NK-92 (cell line): Measurements from ENCODE around the gene MFGE8.

Experiments
- DNase-seq: peaks from one replicate; lab custom pipeline; 2025; ENCODE audit not compliant: unreplicated experiment; lab: John Stamatoyannopoulos, UW

Gene MFGE8

GRCh38 chr15:88900309-88900981 is 12.7 kb downstream of the MFGE8 start:
- no peak for DNase-seq

GRCh38 chr15:88899251-88899650 is 13.9 kb downstream of the MFGE8 start:
- no peak for DNase-seq

GRCh38 chr15:88898736-88899135 is 14.4 kb downstream of the MFGE8 start:
- no peak for DNase-seq

GRCh38 chr15:88897456-88898194 is 15.6 kb downstream of the MFGE8 start:
- DNase-seq, result no peak

GRCh38 chr15:88897142-88897455 is 16.1 kb downstream of the MFGE8 start:
- DNase-seq, result no peak

- DNase-seq, result no peak
Measured at GRCh38 chr15:88896333-88897033, 16.7 kb downstream of the MFGE8 start.

GRCh38 chr15:88894819-88895767 is 18.1 kb downstream of the MFGE8 start, which contains the start of gene HAPLN3:
TSS of gene HAPLN3 (minus strand) at chr15:88895544. CDS start at chr15:88887298, 8,246 bp downstream.
- DNase-seq, result no peak

- DNase-seq, result no peak
Measured at GRCh38 chr15:88894348-88894818, 18.8 kb downstream of the MFGE8 start.

GRCh38 chr15:88891540-88892254 is 21.5 kb downstream of the MFGE8 start:
- DNase-seq, result no peak

- DNase-seq, result no peak
Measured at GRCh38 chr15:88890495-88890894, 22.7 kb downstream of the MFGE8 start.

GRCh38 chr15:88888719-88889118 is 24.5 kb downstream of the MFGE8 start:
- no peak for DNase-seq

GRCh38 chr15:88887068-88887580 is 26.1 kb downstream of the MFGE8 start:
- DNase-seq, result no peak

GRCh38 chr15:88882785-88883184 is 30.4 kb downstream of the MFGE8 start:
- DNase-seq, result no peak

- DNase-seq, result no peak
Measured at GRCh38 chr15:88881775-88882174, 31.4 kb downstream of the MFGE8 start.

GRCh38 chr15:88880944-88881740 is 32.0 kb downstream of the MFGE8 start:
- no peak for DNase-seq

- no peak for DNase-seq
Measured at GRCh38 chr15:88878720-88879184, 34.4 kb downstream of the MFGE8 start.

- no peak for DNase-seq
Measured at GRCh38 chr15:88877906-88878305, 35.3 kb downstream of the MFGE8 start.

- no peak for DNase-seq
Measured at GRCh38 chr15:88877415-88877814, 35.8 kb downstream of the MFGE8 start.

- DNase-seq, result no peak
Measured at GRCh38 chr15:88876573-88876972, 36.6 kb downstream of the MFGE8 start.
